ENCODE results near the gene BROX.
A peak's percentile ranks its signal among the peaks of the same experiment; 100 is the strongest.

The BROX gene

DNA sequence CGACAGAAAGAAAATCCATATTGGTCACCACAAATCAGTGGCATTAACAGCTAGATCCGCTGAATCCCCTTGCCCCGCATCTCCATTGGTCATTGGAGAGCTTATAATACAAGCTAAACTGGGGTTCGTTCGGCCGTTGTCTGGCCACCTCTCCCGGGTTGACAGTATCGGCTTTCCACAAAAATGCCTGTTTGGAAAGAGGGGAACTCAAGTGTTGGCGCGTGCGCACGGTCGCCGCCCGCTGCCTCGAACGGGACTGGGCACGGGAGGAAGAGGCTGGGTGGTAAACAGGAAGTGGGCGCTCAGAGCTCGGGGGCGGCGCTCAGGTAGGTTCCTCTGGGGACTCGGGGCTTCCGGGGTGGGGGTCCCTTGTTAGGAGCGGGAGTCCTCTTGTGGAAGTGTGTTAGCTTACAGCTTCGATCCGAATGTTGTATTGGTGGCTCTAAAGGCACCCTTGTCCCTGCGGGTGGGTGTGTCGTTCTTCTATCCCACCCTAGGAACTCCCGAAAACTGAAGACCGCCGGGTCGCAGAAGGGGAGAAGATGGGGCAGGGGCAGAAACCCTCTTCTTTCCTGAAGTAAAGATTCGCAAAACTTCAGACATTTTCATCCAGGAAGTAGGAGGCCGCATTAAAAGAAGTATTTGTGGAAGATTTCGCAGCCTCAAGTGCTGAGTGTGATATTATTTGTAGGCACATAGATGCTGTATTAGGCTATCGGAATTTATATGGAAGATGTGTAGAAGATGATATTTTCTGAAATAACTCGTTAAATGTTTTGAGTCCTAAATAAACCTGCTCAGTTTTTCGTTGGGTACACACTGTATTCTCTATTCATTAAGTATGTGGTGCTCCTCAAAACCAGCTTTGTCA is 962 bp downstream of the BROX start:
- Histone ChIP-seq H3K36me3 (no peaks in the 10 kb centered on the region), H3K4me3 (ENCODE audit: low read depth, low read length) (peak overlapping the region; percentile 95), H3K9me3 (ENCODE audit: severe bottlenecking) (no peaks in the 10 kb centered on the region), H3K27me3 (ENCODE audit: insufficient read depth, low read depth, severe bottlenecking) (no peaks in the 10 kb centered on the region), H3K27ac (peak overlapping the region; percentile 94)
- DNase-seq = peak; percentile 85
- TF ChIP-seq, protein P1, sequence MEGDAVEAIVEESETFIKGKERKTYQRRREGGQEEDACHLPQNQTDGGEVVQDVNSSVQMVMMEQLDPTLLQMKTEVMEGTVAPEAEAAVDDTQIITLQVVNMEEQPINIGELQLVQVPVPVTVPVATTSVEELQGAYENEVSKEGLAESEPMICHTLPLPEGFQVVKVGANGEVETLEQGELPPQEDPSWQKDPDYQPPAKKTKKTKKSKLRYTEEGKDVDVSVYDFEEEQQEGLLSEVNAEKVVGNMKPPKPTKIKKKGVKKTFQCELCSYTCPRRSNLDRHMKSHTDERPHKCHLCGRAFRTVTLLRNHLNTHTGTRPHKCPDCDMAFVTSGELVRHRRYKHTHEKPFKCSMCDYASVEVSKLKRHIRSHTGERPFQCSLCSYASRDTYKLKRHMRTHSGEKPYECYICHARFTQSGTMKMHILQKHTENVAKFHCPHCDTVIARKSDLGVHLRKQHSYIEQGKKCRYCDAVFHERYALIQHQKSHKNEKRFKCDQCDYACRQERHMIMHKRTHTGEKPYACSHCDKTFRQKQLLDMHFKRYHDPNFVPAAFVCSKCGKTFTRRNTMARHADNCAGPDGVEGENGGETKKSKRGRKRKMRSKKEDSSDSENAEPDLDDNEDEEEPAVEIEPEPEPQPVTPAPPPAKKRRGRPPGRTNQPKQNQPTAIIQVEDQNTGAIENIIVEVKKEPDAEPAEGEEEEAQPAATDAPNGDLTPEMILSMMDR (IDR thresholded peaks at IDR 0.05; ENCODE audit: low read depth, low read length) = no peak

DNA sequence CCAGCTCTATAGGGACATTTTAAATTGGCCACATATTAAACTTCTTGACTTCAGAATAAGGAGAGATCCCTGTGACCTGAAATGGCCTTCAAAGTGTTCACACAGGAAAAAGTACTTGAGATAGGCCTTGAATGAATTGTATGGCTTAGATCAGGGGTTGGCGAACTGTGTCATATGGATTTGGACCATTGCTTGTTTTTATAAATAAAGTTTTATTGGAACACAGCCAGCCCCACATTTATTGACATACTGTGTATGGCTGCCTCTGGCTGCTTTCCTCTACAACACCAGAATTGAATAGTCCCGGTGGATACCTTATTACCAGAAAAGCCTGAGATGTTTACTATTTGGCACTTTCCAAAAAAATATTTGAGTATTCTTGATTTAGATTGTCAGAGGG is 4.0 kb downstream of the BROX start:
- H3K9me3 ChIP-seq (ENCODE audit: severe bottlenecking) = no peaks in the 10 kb centered on the region
- H3K36me3 ChIP-seq = no peaks in the 10 kb centered on the region
- H3K4me3 ChIP-seq (ENCODE audit: low read depth, low read length) = no peak overlapping the region
- no peak overlapping the region for H3K27ac ChIP-seq
- no peaks in the 10 kb centered on the region for H3K27me3 ChIP-seq (ENCODE audit: insufficient read depth, low read depth, severe bottlenecking)
- no peak for DNase-seq
- TF ChIP-seq, protein P1 (IDR thresholded peaks at IDR 0.05; ENCODE audit: low read depth, low read length) = no peak

DNA sequence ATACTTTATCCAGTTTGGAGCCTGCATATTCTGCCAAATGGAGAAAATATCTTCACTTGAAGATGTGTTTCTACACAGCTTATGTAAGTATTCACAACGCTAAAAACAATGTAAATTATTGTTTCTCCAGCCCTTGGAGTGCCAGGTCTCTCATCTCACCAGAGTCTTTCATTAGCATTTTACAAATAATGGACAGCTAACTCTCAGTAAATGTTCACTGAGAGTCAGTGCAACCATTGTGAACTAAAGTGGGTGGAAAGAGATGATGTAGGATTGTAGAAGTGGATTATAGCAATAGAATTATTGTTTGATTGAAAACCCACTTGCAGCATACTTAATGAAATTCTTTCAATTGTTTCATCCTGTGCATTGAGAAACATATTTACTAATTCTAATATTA is 16.4 kb downstream of the BROX start:
- no peaks in the 10 kb centered on the region for H3K27me3 ChIP-seq (ENCODE audit: insufficient read depth, low read depth, severe bottlenecking)
- TF ChIP-seq, protein P1 (IDR thresholded peaks at IDR 0.05; ENCODE audit: low read depth, low read length) = no peak
- no peaks in the 10 kb centered on the region for H3K36me3 ChIP-seq
- H3K9me3 ChIP-seq (ENCODE audit: severe bottlenecking) = no peaks in the 10 kb centered on the region
- no peak overlapping the region for H3K4me3 ChIP-seq (ENCODE audit: low read depth, low read length)
- DNase-seq = no peak
- no peak overlapping the region for H3K27ac ChIP-seq

DNA sequence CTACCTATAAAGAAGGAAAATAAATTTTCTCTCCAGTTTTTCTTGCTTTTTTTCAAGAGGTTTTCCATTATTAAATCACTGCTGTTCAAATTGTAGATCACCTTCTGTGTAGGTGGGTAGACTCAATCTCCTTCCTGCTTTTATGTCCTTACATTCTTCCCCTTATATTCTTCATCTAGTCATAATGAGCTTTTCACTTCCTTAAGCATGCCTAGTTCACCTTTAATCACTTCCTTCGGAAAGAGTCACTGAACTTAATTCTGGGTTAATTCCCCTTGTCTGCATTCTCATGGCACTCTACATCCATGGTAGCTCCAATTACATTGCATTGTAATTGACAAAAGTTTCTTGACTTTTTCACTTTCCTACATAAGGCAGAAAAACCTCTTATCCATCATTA is 18.5 kb downstream of the BROX start:
- no peak overlapping the region for H3K27ac ChIP-seq
- H3K9me3 ChIP-seq (ENCODE audit: severe bottlenecking) = no peaks in the 10 kb centered on the region
- no peak for DNase-seq
- no peaks in the 10 kb centered on the region for H3K36me3 ChIP-seq
- no peak overlapping the region for H3K4me3 ChIP-seq (ENCODE audit: low read depth, low read length)
- H3K27me3 ChIP-seq (ENCODE audit: insufficient read depth, low read depth, severe bottlenecking) = no peaks in the 10 kb centered on the region
- TF ChIP-seq, protein P1 (IDR thresholded peaks at IDR 0.05; ENCODE audit: low read depth, low read length) = no peak

DNA sequence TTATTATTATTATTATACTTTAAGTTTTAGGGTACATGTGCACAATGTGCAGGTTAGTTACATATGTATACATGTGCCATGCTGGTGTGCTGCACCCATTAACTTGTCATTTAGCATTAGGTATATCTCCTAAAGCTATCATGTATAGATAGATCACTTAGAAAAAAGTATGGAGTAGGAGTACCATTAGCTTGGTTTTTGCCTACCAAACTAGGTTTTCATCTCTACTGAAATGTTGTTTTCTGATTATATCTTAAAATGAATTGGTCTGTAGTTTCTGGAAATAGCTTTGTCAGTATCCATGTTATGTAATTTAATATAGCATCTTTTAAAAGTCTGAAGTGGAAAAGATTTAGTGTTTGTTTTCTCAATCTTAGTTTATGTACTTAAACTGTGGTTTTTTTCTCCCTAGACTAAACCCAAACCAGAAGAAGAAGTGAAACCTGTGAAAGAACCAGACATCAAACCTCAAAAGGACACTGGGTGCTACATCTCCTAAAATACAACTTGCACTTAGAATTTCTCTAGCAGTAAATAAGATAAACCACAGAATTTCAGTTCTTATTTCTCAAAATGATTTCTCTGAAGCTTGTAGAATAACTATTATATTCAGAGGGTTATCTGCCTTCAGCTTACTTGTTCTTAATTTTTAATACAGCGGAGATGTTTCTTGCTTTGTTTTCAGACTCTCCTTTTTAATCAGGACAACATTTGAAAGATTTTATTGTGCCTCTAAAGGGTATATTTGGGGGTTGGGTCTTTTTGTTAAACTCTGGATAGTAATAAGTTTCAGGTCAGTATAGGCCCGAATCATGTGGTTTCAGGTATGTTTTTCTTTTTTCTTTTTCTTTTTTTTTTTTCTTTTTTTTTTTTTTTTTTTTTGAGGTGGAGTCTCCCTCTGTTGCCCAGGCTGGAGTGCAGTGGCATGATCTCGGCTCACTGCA is 20.1 kb downstream of the BROX start:
- TF ChIP-seq, protein P1 (IDR thresholded peaks at IDR 0.05; ENCODE audit: low read depth, low read length) = no peak
- Histone ChIP-seq H3K9me3 (ENCODE audit: severe bottlenecking) (no peaks in the 10 kb centered on the region), H3K4me3 (ENCODE audit: low read depth, low read length) (no peak overlapping the region), H3K36me3 (no peaks in the 10 kb centered on the region), H3K27ac (no peak overlapping the region), H3K27me3 (ENCODE audit: insufficient read depth, low read depth, severe bottlenecking) (no peaks in the 10 kb centered on the region)
- DNase-seq = no peak
